GM18858 (cell line): ENCODE data around the gene KRTAP1-4.
"Not testable (repeated sequence)": the region's sequence is repeated elsewhere in the genome, so short reads cannot be mapped to it uniquely, and the experiment has no call there.

ENCODE experiments used
- ATAC-seq: cut with Tn5 transposase; IDR thresholded peaks from one replicate; pipeline ENCODE4 v1.9.1; 2021; ENCODE audit not compliant: unreplicated experiment

KRTAP1-4 gene, protein sequence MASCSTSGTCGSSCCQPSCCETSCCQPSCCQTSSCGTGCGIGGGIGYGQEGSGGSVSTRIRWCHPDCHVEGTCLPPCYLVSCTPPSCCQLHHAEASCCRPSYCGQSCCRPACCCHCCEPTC

DNA sequence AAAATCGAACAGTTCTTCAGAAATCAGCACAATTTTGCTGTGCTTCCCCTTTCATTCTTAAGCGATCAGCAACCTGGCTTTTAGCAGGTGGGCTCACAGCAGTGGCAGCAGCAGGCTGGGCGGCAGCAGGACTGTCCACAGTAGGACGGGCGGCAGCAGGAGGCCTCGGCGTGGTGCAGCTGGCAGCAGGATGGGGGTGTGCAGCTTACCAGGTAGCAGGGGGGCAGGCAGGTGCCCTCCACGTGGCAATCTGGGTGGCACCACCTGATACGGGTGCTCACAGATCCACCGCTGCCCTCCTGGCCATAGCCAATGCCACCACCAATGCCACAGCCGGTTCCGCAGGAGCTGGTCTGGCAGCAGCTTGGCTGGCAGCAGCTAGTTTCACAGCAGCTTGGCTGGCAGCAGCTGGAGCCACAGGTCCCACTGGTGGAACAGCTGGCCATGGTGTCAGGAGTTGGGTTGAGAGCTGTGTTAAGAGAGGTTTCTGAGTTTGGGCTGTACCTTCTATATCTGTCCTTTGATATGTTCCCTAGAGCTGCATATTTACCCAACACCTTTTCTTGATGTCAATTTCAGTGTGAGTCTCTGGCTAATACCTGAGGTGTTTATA lies at the start of gene KRTAP1-4:
KRTAP1-4 (minus strand) TSS at position 563 of the 613 bp plus-strand sequence; CDS start at position 446, 117 bp downstream.
- no peak for ATAC-seq

DNA sequence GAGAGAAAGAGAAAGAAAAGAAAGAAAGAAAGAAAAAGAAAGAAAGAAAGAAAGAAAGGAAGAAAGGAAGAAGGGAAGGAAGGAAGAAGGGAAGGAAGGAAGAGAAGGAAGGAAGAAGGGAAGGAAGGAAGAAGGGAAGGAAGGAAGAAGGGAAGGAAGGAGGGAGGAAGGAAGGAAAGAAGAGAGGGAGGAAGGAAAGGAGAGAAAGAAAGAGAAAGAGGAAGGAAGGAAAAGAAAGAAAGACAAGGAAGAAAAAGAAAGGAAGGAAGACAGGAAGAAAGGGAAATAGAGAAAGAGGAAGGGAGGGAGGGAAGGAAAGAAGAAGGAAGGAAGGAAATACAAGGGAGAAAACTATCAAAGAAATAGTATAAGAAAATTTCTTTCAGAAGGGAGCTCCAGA lies 46.8 kb upstream of the KRTAP1-4 start:
- no peak for ATAC-seq

DNA sequence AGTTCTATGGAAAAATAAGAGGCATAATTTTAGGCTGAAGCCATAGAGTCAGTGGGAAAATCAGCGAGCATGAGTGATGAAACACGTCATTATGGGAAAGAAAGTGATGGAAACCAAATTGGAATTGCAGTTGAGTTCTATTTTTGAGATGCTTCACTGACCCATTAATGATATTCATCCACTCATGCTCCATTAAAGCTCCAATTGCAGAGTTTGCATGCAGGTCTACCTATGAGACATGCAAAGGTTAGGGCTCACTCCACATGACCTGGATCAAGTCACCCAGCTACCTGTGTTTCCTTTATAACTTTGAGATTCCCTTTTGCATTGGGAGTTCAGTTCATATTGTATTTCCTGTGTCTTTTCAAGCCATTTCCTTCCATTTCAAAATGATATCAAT lies 43.7 kb upstream of the KRTAP1-4 start:
- no peak for ATAC-seq

DNA sequence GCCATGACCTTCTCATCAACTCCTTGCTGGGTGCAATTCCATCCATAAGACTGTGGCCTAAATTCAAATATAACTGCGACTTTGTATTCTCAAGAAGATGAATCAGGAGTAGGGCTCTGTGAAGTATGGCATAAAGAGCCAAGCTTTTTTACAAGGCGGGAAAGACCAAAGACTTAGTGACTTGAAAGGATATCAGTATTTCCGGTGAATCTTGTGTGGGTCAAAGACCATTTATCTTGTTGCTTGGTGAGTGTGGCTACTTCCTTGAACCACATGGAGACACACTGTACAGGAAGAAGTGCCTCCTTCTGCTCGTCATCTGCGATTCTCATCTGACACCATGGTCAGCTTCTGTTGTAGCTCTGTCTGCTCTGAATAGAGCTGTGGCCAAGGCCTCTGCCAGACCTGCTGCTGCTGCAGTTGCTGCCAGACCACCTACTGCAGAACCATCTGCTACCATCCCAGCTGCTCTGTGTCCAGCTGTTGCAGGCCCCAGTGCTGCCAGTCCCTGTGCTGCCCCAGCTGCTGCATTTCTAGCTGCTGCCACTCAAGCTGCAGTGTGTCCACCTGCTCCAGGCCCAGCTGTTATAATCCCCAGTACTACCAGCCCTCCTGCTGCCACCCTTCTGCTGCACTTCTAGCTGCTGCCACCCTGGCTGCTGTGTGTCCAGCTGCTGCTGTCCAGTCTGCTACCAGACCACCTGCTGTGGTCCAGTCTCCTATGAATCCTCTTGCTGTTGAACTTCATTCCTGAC lies 41.8 kb upstream of the KRTAP1-4 start:
- no peak for ATAC-seq

DNA sequence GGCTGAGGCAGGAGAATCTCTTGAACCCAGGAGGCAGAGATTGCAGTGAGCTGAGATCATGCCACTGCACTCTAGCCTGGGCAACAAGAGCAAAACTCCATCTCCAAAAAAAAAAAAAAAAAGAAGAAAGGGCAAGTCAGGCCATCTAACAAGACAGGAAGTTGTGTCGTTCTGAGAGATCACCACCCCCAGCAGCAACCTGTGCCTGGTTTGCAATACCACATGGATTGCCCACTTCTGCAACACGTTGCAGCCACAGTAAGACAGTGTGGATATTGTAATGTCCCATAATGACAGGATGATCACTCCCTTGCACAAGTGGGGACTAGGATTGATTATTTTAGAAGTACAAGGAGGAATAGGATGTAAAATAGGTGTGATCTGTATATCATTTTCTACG lies 39.0 kb upstream of the KRTAP1-4 start:
- ATAC-seq: no peak

DNA sequence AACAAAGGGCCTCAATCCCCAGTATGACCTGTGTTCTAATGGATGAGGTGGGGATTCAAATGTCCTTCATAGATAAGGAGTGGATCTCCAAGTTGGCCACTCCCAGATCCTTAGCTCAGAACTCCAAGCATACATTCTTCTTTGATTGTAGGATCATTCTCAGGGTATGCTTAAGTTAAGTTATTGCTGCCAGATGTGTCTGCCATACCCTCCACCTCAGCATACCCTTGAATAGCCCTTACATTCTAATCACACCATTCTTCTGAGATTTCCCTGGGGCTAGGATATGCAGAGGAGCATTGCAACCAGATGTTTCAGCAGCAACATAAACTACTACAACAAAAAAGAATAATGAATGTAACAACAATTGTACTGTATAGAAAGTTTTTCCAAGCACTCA lies 37.3 kb upstream of the KRTAP1-4 start:
- no peak for ATAC-seq

DNA sequence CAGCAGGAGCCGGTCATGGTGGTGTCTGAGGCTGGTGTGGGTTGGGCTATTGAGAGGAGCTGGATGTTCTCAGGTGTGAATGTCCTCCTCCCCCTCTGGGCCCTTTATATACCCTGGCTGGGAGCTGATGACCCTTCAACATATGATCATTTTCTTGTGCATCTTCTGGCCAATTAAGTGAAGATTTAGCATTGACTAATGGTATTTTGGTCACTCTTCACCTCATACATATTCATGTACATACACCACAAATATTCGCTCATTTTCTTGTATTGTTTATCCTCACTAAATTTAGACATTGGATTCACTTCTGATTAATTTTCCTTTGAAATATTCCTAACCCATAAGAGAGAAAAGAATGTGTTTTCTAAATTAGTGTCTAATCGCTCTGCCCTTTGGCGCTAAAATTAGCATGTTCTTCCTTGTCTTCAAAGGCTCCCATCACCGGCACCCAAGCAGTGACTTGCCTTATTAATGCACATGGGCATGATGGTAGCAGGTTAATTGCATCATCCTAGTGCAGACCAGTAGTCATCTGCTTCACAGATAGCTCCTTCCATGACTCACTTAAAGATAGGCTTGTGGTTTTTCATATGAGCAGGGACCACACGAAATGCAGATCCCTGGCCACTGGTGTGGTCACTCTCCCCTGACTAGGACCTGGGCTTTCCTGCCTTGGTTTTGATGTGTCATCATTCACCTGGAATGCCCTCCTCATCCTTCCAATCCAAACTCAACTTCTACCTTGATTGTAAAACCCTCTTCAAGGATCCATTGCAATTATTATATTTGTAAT lies 36.0 kb upstream of the KRTAP1-4 start, which contains the start of gene KRTAP2-4:
KRTAP2-4 (minus strand) TSS at position 51 of the 796 bp plus-strand sequence; CDS start at position 17, 34 bp downstream.
- ATAC-seq: no peak

DNA sequence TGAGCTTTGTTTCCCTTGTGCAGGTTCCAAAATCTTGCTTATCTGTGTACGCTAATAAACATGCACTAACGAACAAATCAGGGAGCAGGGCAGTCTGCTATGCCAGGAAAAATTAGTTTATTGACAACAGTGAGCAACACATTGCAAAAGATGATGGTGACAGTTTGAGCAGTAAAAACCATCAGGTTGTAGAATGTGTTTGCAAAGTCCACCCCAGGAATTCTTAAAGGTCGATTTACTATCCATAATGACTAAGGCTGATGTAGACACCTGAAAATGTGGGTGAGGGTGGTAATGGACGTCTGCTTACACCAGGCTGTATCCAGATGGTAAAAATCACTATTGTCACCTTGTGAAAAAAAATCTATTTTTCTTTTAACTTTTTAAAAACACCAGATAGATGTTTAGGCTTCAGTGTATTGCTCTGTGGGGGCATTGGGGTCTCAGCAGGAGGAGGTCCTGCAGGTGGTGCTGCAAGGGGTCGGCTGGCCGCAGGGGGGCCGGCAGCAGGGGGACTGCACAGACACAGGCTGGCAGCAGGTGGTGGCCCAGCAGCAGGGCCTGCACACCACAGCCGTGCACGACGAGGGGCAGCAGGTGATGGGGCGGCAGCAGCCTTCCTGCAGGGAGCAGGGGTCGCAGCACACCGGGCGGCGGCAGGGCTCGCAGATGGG lies 35.2 kb upstream of the KRTAP1-4 start:
- ATAC-seq: not testable (repeated sequence)

DNA sequence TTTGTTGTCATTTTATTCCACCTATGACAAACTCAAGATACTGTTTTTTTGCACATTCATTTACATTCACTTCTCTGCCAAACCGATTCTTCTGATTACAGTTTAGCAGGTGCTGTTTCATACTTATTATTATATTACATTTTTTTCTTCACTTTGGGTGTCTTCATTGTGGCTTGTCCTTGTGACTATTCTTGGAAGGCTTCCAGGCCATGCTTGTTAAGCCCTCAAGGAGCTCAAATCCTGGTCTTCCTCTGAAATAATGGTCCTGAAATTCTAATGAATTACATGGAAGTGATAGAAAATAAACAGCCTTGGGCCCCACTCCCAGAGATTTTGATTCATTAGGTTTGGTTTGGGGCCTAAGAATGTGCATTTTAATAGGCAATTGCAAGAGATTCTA lies 34.3 kb upstream of the KRTAP1-4 start:
- ATAC-seq: no peak

DNA sequence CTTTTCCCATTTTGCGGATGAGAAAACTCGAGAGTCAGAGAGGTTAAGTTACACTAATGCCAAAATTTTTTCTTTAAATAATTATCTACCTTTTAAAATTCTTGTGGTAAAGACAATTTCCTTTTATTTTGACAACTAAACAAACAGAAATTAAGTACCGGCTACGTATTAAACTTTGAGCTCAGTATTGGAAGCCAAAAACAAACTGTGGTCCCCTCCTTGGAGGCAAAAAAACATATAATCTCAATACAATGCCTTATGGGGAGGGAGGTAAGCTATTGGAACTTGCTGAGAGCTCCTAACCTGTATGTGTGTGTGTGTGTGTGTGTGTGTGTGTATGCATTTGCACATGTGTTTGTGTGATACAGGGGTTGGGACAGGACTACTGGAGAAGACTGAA lies 33.5 kb upstream of the KRTAP1-4 start:
- ATAC-seq: no peak

DNA sequence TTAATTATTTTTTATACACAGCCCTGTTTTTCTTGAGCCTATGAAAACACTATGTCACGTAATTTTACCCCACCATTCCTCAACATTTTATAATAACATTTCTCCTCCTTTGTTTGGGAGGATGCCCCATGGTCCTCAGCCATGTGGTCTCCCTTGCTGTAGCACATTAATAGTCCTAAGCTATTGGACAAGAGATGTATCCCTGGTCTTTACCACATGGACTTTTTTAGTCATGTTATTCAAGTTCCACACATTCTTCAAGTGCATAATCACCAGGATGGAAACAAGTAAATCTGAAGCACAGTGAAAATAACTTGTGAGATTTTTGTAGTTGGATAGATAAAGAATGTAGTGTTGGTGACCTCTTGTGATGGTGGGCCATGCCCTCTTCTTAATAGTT lies 32.0 kb upstream of the KRTAP1-4 start:
- no peak for ATAC-seq

DNA sequence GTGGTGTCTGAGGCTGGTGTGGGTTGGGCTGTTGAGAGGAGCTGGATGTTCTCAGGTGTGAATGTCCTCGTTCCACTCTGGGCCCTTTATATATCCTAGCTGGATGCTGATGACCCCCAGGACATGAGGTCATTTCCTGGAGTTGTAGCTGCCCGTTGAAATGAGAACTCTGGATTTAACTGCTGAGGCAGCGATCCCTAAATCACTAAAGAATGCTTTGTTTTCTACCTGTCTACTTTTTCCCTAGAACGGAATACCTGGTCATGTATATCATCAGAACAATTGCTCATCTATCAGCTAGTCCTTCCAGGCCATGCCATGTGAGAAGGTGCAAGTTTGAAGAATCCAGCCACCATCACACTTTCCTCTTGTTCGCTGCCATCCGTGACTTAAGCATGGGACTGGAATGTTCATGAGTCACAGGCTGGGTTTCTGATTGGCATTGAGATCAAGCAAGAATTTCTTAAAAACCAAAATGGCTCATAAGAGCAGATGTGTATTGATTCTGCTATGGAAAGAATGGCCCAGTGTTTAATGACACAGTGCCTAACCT lies 30.1 kb upstream of the KRTAP1-4 start, which contains the start of gene KRTAP2-3:
KRTAP2-3 (minus strand) TSS at position 63 of the 553 bp plus-strand sequence. CDS start 64 bp downstream, outside the sequence.
- no peak for ATAC-seq

DNA sequence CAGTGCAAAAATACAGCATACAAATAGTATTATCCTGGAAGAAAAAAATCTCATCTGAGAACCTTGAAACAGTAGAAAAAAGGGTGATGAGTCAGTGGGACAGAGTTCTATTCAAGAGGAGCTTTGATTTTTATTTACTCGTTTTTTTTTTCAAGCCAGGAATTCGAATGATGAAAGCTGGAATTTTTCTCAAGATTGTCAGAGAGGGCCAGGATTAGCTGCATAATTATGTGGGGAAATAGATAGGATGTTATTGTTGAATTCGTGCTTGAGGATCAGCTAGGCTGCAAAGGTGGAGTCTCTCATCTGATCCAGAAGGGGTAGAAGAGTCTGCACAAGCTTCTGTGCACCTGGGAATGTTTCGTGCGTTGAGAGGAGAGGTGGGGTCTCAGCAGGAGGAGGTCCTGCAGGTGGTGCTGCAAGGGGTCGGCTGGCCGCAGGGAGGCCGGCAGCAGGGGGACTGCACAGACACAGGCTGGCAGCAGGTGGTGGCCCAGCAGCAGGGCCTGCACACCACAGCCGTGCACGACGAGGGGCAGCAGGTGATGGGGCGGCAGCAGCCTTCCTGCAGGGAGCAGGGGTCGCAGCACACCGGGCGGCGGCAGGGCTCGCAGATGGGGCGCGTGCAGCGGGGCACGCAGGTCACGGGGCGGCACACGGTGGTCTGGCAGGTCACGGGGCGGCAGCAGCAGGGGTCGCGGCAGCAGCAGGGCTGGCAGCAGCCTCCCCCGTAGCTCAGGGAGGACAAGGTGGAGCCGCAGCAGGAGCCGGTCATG lies 29.5 kb upstream of the KRTAP1-4 start:
- ATAC-seq: not testable (repeated sequence)

DNA sequence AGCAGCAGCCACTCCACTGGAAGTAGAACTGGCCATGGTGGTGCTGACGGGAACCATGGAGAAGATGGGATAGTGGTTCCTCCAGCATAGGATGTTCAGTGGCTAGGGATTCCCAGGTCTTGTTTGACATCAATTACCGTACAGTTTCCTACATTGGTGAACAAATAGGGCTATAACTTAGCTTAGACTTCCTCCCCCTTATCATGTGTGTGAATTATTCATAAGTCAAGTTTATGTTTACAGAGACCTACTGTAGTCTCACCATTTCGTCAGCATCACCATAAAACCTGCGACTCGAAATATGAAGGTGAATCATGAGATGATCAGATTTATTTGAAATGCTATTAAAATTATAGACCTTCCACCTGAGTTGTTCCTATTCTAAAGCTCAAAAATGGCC lies 28.7 kb upstream of the KRTAP1-4 start:
- ATAC-seq: no peak

DNA sequence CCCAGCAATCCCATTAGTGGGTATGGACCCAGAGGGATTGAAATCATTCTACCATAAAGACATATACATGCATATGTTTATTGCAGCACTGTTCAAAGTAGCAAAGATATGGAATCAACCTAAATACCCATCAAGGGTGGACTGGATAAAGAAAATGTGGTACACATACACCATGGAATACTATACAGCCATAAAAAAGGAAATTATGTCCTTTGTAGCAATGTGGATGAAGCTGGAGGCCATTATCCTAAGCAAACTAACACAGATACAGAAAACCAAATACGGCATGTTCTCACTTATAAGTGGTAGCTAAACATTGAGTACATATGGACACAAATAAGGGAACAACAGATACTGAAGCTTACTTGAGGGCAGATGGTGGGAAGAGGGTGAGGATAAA lies 27.6 kb upstream of the KRTAP1-4 start:
- ATAC-seq: no peak

DNA sequence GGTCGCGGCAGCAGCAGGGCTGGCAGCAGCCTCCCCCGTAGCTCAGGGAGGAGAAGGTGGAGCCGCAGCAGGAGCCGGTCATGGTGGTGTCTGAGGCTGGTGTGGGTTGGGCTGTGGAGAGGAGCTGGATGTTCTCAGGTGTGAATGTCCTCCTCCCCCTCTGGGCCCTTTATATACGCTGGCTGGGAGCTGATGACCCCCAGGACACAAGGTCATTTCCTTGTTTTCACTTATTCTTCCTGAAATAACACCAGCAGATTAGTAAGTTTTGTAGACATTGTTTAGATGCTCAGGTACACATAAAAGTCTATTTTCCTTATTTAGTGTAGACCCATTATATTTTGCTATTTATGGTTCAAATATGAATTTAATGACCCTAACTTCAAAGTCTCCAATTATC lies 25.1 kb upstream of the KRTAP1-4 start, which contains the start of gene KRTAP2-2:
KRTAP2-2 (minus strand) TSS at position 101 of the 400 bp plus-strand sequence; CDS start at position 82, 19 bp downstream.
- ATAC-seq: not testable (repeated sequence)

DNA sequence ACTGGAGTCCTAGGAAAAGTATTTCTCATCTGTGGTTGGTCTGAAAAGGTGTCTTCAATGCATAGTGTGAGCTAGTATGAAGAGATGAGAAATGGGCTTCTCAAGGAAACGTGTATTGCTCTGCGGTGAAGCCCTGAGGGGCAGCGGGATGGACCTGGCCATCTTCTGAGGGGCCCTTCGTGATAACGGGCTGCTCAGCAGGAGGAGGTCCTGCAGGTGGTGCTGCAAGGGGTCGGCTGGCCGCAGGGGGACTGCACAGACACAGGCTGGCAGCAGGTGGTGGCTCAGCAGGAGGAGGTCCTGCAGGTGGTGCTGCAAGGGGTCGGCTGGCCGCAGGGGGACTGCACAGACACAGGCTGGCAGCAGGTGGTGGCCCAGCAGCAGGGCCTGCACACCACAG lies 24.6 kb upstream of the KRTAP1-4 start:
- ATAC-seq: not testable (repeated sequence)

DNA sequence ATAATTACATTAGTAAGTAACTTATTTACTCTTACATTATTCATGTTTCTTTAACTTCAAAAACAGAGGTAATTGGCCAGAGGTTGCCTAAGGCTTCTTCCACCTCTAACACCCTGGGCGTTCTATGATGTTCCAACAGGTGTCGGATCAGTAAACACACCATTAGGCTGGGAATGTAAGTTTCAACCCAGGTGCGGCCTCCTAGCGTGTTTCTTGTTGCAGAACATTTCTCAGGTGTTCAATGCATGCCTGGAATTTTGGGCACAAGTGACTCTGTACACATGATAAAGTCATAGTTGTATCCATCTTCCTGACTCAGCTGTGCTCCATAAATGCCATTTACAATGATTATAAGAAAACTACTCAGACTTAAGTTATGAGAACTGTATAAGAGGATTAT lies 24.0 kb upstream of the KRTAP1-4 start:
- no peak for ATAC-seq

DNA sequence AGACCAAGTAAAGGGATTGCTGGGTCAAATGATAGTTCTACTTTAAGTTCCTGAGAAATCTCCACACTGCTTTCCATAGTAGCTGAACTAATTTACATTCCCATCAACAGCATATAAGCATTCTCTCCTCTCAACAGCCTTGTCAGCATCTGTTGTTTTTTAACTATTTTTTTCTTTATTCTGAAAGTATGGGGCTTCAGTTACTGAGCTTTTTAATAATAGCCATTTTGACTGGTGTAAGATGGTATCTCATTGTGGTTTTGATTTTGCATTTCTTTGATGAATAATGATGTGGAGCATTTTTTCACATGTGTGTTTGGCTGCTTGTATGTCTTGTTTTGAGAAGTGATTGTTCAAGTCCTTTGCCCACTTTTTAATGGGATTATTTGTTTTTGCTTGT lies 22.6 kb upstream of the KRTAP1-4 start:
- no peak for ATAC-seq

DNA sequence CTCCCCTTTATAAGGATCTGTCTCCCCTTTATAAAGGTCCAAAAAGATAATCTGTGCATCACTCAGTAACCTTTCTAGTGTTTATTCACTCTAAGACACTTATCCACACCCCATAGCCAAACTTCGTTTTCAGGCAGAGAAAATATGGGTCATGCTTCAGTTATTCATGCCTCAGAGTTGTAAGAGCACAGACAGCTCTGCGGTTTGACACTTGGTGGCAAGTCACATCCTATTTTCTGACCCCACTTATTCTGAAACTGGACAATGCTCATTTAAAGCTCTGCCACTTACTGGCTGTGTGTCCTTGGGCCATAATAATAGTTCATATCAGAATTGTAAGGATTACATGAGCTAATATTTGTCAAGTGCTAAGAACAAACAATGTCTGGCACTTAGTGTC lies 19.1 kb upstream of the KRTAP1-4 start:
- ATAC-seq: no peak
